Mucosa of gallbladder (tissue), 1 donor: ENCODE measurements around the gene DHX38. TPM values are rescaled to one million over a fixed set of nuclear protein-coding genes. Genes with fewer than 3 reads are reported as not detected.

Experiments used
- DNase-seq: peaks from one replicate; pipeline ENCODE4 v3.0.0-alpha.2; 2020; ENCODE audit warnings: low spot score
- total RNA-seq: library from RNA; stranded (reverse); gene quantifications from one replicate; pipeline ENCODE4 v1.2.1, GENCODE V29; 2021
- donor health status: DM: no; HTN: no; CAD: no.

DHX38 gene
- total RNA-seq, 1 donor from 2014 or later, result 55.7 TPM

GRCh38 chr16:72083778-72084404 lies 9.8 kb upstream of the DHX38 start:
- no peak for DNase-seq

- DNase-seq, result no peak
Observed at GRCh38 chr16:72084445-72084844, 9.2 kb upstream of the DHX38 start.

- no peak for DNase-seq
Observed at GRCh38 chr16:72085002-72085401, 8.6 kb upstream of the DHX38 start.

GRCh38 chr16:72091217-72091616 lies 2.4 kb upstream of the DHX38 start:
- DNase-seq, result no peak

GRCh38 chr16:72092832-72093447 lies 707 bp upstream of the DHX38 start:
- DNase-seq, result no peak

GRCh38 chr16:72094266-72094610 lies 591 bp downstream of the DHX38 start:
- no peak for DNase-seq

- DNase-seq, result no peak
Observed at GRCh38 chr16:72098936-72099335, 5.3 kb downstream of the DHX38 start.

- DNase-seq, result peak; percentile 30
Observed at GRCh38 chr16:72099377-72099818, 5.8 kb downstream of the DHX38 start.

GRCh38 chr16:72101195-72101594 lies 7.5 kb downstream of the DHX38 start:
- DNase-seq, result no peak

GRCh38 chr16:72104905-72105304 lies 11.3 kb downstream of the DHX38 start:
- no peak for DNase-seq

GRCh38 chr16:72105978-72106377 lies 12.3 kb downstream of the DHX38 start:
- no peak for DNase-seq

- DNase-seq, result no peak
Observed at GRCh38 chr16:72107371-72107770, 13.7 kb downstream of the DHX38 start.

- DNase-seq, result no peak
Observed at GRCh38 chr16:72108353-72109102, 14.9 kb downstream of the DHX38 start.

- no peak for DNase-seq
Observed at GRCh38 chr16:72109300-72109699, 15.7 kb downstream of the DHX38 start.

- DNase-seq, result no peak
Observed at GRCh38 chr16:72109966-72110530, 16.4 kb downstream of the DHX38 start.

GRCh38 chr16:72110662-72111615 lies 17.3 kb downstream of the DHX38 start:
- DNase-seq, result no peak

GRCh38 chr16:72111657-72112451 lies 18.2 kb downstream of the DHX38 start:
- no peak for DNase-seq

- DNase-seq, result no peak
Observed at GRCh38 chr16:72112452-72112792, 18.8 kb downstream of the DHX38 start.

- DNase-seq, result no peak
Observed at GRCh38 chr16:72112906-72113615, 19.4 kb downstream of the DHX38 start.

GRCh38 chr16:72113616-72113945 lies 19.9 kb downstream of the DHX38 start:
- no peak for DNase-seq
